ENCODE results near the gene NKAPL. TPM values are rescaled to one million over a fixed set of nuclear protein-coding genes. Genes with fewer than 3 reads are reported as not detected.

The NKAPL gene
- total and polyA plus RNA-seq, 2 of the 8 experiments (the other 6 are each of a cell fraction or from before 2014, with no cell fraction given), result 0.08 TPM; not detected in 1

- TF ChIP-seq, protein P1, sequence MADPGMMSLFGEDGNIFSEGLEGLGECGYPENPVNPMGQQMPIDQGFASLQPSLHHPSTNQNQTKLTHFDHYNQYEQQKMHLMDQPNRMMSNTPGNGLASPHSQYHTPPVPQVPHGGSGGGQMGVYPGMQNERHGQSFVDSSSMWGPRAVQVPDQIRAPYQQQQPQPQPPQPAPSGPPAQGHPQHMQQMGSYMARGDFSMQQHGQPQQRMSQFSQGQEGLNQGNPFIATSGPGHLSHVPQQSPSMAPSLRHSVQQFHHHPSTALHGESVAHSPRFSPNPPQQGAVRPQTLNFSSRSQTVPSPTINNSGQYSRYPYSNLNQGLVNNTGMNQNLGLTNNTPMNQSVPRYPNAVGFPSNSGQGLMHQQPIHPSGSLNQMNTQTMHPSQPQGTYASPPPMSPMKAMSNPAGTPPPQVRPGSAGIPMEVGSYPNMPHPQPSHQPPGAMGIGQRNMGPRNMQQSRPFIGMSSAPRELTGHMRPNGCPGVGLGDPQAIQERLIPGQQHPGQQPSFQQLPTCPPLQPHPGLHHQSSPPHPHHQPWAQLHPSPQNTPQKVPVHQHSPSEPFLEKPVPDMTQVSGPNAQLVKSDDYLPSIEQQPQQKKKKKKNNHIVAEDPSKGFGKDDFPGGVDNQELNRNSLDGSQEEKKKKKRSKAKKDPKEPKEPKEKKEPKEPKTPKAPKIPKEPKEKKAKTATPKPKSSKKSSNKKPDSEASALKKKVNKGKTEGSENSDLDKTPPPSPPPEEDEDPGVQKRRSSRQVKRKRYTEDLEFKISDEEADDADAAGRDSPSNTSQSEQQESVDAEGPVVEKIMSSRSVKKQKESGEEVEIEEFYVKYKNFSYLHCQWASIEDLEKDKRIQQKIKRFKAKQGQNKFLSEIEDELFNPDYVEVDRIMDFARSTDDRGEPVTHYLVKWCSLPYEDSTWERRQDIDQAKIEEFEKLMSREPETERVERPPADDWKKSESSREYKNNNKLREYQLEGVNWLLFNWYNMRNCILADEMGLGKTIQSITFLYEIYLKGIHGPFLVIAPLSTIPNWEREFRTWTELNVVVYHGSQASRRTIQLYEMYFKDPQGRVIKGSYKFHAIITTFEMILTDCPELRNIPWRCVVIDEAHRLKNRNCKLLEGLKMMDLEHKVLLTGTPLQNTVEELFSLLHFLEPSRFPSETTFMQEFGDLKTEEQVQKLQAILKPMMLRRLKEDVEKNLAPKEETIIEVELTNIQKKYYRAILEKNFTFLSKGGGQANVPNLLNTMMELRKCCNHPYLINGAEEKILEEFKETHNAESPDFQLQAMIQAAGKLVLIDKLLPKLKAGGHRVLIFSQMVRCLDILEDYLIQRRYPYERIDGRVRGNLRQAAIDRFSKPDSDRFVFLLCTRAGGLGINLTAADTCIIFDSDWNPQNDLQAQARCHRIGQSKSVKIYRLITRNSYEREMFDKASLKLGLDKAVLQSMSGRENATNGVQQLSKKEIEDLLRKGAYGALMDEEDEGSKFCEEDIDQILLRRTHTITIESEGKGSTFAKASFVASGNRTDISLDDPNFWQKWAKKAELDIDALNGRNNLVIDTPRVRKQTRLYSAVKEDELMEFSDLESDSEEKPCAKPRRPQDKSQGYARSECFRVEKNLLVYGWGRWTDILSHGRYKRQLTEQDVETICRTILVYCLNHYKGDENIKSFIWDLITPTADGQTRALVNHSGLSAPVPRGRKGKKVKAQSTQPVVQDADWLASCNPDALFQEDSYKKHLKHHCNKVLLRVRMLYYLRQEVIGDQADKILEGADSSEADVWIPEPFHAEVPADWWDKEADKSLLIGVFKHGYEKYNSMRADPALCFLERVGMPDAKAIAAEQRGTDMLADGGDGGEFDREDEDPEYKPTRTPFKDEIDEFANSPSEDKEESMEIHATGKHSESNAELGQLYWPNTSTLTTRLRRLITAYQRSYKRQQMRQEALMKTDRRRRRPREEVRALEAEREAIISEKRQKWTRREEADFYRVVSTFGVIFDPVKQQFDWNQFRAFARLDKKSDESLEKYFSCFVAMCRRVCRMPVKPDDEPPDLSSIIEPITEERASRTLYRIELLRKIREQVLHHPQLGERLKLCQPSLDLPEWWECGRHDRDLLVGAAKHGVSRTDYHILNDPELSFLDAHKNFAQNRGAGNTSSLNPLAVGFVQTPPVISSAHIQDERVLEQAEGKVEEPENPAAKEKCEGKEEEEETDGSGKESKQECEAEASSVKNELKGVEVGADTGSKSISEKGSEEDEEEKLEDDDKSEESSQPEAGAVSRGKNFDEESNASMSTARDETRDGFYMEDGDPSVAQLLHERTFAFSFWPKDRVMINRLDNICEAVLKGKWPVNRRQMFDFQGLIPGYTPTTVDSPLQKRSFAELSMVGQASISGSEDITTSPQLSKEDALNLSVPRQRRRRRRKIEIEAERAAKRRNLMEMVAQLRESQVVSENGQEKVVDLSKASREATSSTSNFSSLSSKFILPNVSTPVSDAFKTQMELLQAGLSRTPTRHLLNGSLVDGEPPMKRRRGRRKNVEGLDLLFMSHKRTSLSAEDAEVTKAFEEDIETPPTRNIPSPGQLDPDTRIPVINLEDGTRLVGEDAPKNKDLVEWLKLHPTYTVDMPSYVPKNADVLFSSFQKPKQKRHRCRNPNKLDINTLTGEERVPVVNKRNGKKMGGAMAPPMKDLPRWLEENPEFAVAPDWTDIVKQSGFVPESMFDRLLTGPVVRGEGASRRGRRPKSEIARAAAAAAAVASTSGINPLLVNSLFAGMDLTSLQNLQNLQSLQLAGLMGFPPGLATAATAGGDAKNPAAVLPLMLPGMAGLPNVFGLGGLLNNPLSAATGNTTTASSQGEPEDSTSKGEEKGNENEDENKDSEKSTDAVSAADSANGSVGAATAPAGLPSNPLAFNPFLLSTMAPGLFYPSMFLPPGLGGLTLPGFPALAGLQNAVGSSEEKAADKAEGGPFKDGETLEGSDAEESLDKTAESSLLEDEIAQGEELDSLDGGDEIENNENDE (IDR thresholded peaks at IDR 0.05; ENCODE audit: insufficient replicate concordance, low read length), result no peak
- TF ChIP-seq RXRA (IDR thresholded peaks at IDR 0.05; ENCODE audit: insufficient read depth, low read depth, low read length), result no peak
- peak; percentile 53 for TF ChIP-seq KDM4A (IDR thresholded peaks at IDR 0.05; ENCODE audit: low read depth, low read length, severe bottlenecking)
- peak; percentile 89 for TF ChIP-seq EGR1 (IDR thresholded peaks at IDR 0.05; ENCODE audit: borderline replicate concordance, low read depth, low read length)
- TF ChIP-seq POLR2AphosphoS5 (IDR thresholded peaks at IDR 0.05; ENCODE audit: low read depth, low read length), result no peak
- TF ChIP-seq CEBPB (IDR thresholded peaks at IDR 0.05; ENCODE audit: low read depth, low read length), result no peak
- TF ChIP-seq TAF7 (optimal IDR thresholded peaks at IDR 0.05; ENCODE audit: borderline replicate concordance, low read depth, low read length), result no peak
- 0 out of 2 replicates have a peak, but pooled peaks have one; percentile 46 for TF ChIP-seq SP1 (IDR thresholded peaks at IDR 0.05; ENCODE audit: low read depth, low read length)
- TF ChIP-seq SP2 (IDR thresholded peaks at IDR 0.05; ENCODE audit: low read length), result peak; percentile 96
- TF ChIP-seq TBP (IDR thresholded peaks at IDR 0.05; ENCODE audit: low read depth, low read length), result peak; percentile 78; the same call in 1 of the 2 replicates
Observed at GRCh38 chr6:28252009-28252975, 6.8 kb upstream of the NKAPL start, which contains the start of gene ZKSCAN4 (continued).

Data from H1 (cell line).